H9 (cell line): Measurements from ENCODE around the gene PIK3R5. TPM values are rescaled to one million over a fixed set of nuclear protein-coding genes. Genes with fewer than 3 reads are reported as not detected.

Source experiments
- DNase-seq: peaks from one replicate; pipeline ENCODE4 v3.0.0-alpha.2; 2017
- H2AFZ ChIP-seq: one replicate; pipeline ENCODE4 v1.6.1; 2013; ENCODE audit warnings: mild to moderate bottlenecking, low read length, control low read depth, moderate library complexity
- H2AK5ac ChIP-seq: 2 replicates; pipeline ENCODE4 v1.6.1; 2013; ENCODE audit warnings: low read length, control low read depth, mixed read lengths; ENCODE audit not compliant: insufficient read length
- H2BK120ac ChIP-seq: one replicate; pipeline ENCODE4 v1.6.1; 2013; ENCODE audit warnings: low read depth, mild to moderate bottlenecking, low read length, control low read depth, inconsistent platforms; ENCODE audit not compliant: poor library complexity, severe bottlenecking
- H2BK12ac ChIP-seq: 2 replicates; pipeline ENCODE4 v1.6.1; 2013; ENCODE audit warnings: low read length, control low read depth, mixed read lengths, low read depth; ENCODE audit not compliant: insufficient read length
- H2BK15ac ChIP-seq: 2 replicates; pipeline ENCODE4 v1.6.1; 2013; ENCODE audit warnings: low read depth, low read length, control low read depth
- H2BK20ac ChIP-seq: one replicate; pipeline ENCODE4 v1.6.1; 2013; ENCODE audit warnings: low read depth, mild to moderate bottlenecking, low read length, control low read depth, inconsistent platforms; ENCODE audit not compliant: poor library complexity, severe bottlenecking
- H2BK5ac ChIP-seq: 2 replicates; pipeline ENCODE4 v1.6.1; 2013; ENCODE audit warnings: low read length, control low read depth, mixed read lengths; ENCODE audit not compliant: insufficient read length
- H3K14ac ChIP-seq: 2 replicates; pipeline ENCODE4 v1.6.1; 2013; ENCODE audit warnings: low read length, control low read depth; ENCODE audit not compliant: insufficient read depth
- H3K18ac ChIP-seq: 2 replicates; pipeline ENCODE4 v1.6.1; 2013; ENCODE audit warnings: low read depth, mild to moderate bottlenecking, mixed read lengths, low read length, control low read depth; ENCODE audit not compliant: insufficient read length
- H3K23ac ChIP-seq: 2 replicates; pipeline ENCODE4 v1.6.1; 2013; ENCODE audit warnings: low read length, control low read depth, mixed read lengths, low read depth; ENCODE audit not compliant: insufficient read length
- H3K23me2 ChIP-seq: 2 replicates; pipeline ENCODE4 v1.6.1; 2013; ENCODE audit warnings: low read depth, mild to moderate bottlenecking, mixed read lengths, low read length, control low read depth; ENCODE audit not compliant: insufficient read length, poor library complexity, severe bottlenecking
- H3K27ac ChIP-seq: 2 replicates; pipeline ENCODE4 v1.5.1; 2013; ENCODE audit warnings: low read length, control low read depth, mixed read lengths, low read depth; ENCODE audit not compliant: insufficient read length
- H3K27me3 ChIP-seq: 2 replicates; pipeline ENCODE4 v1.6.1; 2013; ENCODE audit warnings: low read length, control low read depth, inconsistent platforms; ENCODE audit not compliant: insufficient read depth
- H3K4ac ChIP-seq: 2 replicates; pipeline ENCODE4 v1.6.1; 2013; ENCODE audit warnings: low read depth, mild to moderate bottlenecking, control low read depth, inconsistent platforms, low read length, moderate library complexity
- H3K4me1 ChIP-seq: 2 replicates; pipeline ENCODE4 v1.6.1; 2013; ENCODE audit warnings: low read length, control low read depth, inconsistent platforms; ENCODE audit not compliant: insufficient read depth
- H3K4me2 ChIP-seq: 2 replicates; pipeline ENCODE4 v1.6.1; 2013; ENCODE audit warnings: low read length, control low read depth, mixed read lengths; ENCODE audit not compliant: insufficient read length, insufficient read depth
- H3K56ac ChIP-seq: 2 replicates; pipeline ENCODE4 v1.6.1; 2013; ENCODE audit warnings: low read depth, mild to moderate bottlenecking, mixed read lengths, low read length, control low read depth; ENCODE audit not compliant: insufficient read length
- H3K79me1 ChIP-seq: 2 replicates; pipeline ENCODE4 v1.6.1; 2013; ENCODE audit warnings: low read depth, mild to moderate bottlenecking, moderate library complexity, low read length, control low read depth, inconsistent platforms; ENCODE audit not compliant: insufficient read depth, poor library complexity, severe bottlenecking
- H3K79me2 ChIP-seq: 2 replicates; pipeline ENCODE4 v1.6.1; 2013; ENCODE audit warnings: low read length, control low read depth, inconsistent platforms; ENCODE audit not compliant: insufficient read depth
- H3K9ac ChIP-seq: 2 replicates; pipeline ENCODE4 v1.6.1; 2013; ENCODE audit warnings: low read length, control low read depth, mixed read lengths; ENCODE audit not compliant: insufficient read length; ENCODE audit errors: extremely low read depth
- H3K9me3 ChIP-seq: one replicate; pipeline ENCODE4 v1.6.1; 2013; ENCODE audit warnings: low read depth, low read length, inconsistent platforms; ENCODE audit not compliant: control insufficient read depth
- H3T11ph ChIP-seq: one replicate; pipeline ENCODE4 v1.6.1; 2013; ENCODE audit warnings: mild to moderate bottlenecking, low read length, control low read depth, inconsistent platforms
- H4K20me1 ChIP-seq: one replicate; pipeline ENCODE4 v1.6.1; 2013; ENCODE audit not compliant: control insufficient read depth, insufficient read length, insufficient read depth
- H4K5ac ChIP-seq: 2 replicates; pipeline ENCODE4 v1.6.1; 2013; ENCODE audit warnings: low read depth, mild to moderate bottlenecking, mixed read lengths, low read length, control low read depth; ENCODE audit not compliant: insufficient read length
- H4K8ac ChIP-seq: replicated peaks from 2 replicates; pipeline ENCODE4 v1.6.1; 2013; ENCODE audit warnings: low read length, control low read depth, mixed read lengths, low read depth; ENCODE audit not compliant: insufficient read length
- H4K91ac ChIP-seq: 2 replicates; pipeline ENCODE4 v1.6.1; 2013; ENCODE audit warnings: low read depth, mild to moderate bottlenecking, moderate library complexity, mixed read lengths, low read length, control low read depth; ENCODE audit not compliant: insufficient read length
- H3K27ac Mint-ChIP-seq, 3 experiments: 2 replicates in 2 of 3; 3 replicates in 1 of 3; pipeline ENCODE4 v1.8.0; 2020 to 2021; ENCODE audit warnings: mixed read lengths in 3 of 3, mild to moderate bottlenecking in 1 of 3, moderate library complexity in 1 of 3
- H3K27me3 Mint-ChIP-seq: 2 replicates; pipeline ENCODE4 v1.8.0; 2021; ENCODE audit warnings: low read depth, mild to moderate bottlenecking, moderate library complexity, mixed read lengths
- H3K36me3 Mint-ChIP-seq, 3 experiments: 2 replicates in 2 of 3; 3 replicates in 1 of 3; pipeline ENCODE4 v1.8.0; 2020 to 2021; ENCODE audit warnings: low read depth in 3 of 3, mixed read lengths in 3 of 3; ENCODE audit not compliant: insufficient read depth in 1 of 3
- H3K4me1 Mint-ChIP-seq, 2 experiments: 2 replicates each; pipeline ENCODE4 v1.8.0; 2020; ENCODE audit warnings: mixed read lengths in 2 of 2
- H3K4me3 Mint-ChIP-seq, 2 experiments: 2 replicates in 1 of 2; 3 replicates in 1 of 2; pipeline ENCODE4 v1.8.0; 2020 to 2021; ENCODE audit warnings: mild to moderate bottlenecking in 2 of 2, mixed read lengths in 2 of 2, moderate library complexity in 1 of 2
- H3K9me3 Mint-ChIP-seq, 2 experiments: 2 replicates in 1 of 2; 3 replicates in 1 of 2; pipeline ENCODE4 v1.8.0; 2020; ENCODE audit warnings: mild to moderate bottlenecking in 2 of 2, mixed read lengths in 2 of 2, moderate library complexity in 1 of 2
- CTCF ChIP-seq: fragments of 200-600 bp; sonication (generic); conservative IDR thresholded peaks from 3 replicates; pipeline ENCODE4 v1.8.0; 2021; ENCODE audit warnings: antibody characterized with exemption, mild to moderate bottlenecking
- WGBS: extraction: QIAGEN DNeasy Blood & Tissue Kit; methylation state at CpG from one replicate; pipeline ENCODE4 v1.1.7; 2013; ENCODE audit warnings: missing lambda C conversion rate, low lambda C conversion rate, mixed read lengths; ENCODE audit not compliant: insufficient read length; ENCODE audit errors: extremely low coverage; 5-methylcytosine and 5-hydroxymethylcytosine counted together
- total RNA-seq: library from RNA; stranded (reverse); gene quantifications from 2 replicates; pipeline ENCODE4 v1.2.1, GENCODE V29; 2021

Gene PIK3R5
- total RNA-seq, 1 experiment from 2014 or later: 1.4 TPM

DNA sequence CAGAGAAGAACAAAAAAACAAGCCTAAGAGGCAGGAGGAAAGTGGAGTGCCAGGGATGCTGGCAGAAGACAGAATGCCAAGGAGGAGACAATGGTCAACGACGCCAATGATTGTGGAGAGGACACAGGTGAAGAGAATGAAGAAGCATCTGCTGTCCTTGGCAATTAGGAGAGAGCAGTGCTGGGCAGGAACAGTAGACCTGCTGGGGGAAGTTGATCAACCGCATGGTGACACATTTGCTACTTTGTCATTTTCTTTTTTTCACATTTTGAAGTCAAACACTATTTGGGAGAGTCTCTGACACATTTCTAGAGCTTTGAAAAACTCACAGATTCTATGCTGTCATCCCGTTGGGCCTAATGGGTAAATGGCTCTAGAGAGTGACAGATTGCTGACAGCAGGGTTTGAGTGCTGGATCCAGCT is 97.0 kb downstream of the PIK3R5 start:
- no peak overlapping the region for H2BK5ac ChIP-seq
- no peaks in the 10 kb centered on the region for H3K79me2 ChIP-seq
- Mint-ChIP-seq H3K4me3 (no peak overlapping the region), H3K9me3 (no peaks in the 10 kb centered on the region; a peak in 1 of 5 replicates), H3K36me3 (no peaks in the 10 kb centered on the region; a peak in 1 of 7 replicates), H3K27ac (peak overlapping the region in 1 of 3 experiments; percentile 26; a peak in 1 of 7 replicates), H3K4me1 (peaks cover 3 to 9% of the 10 kb centered on the region in 2 experiments; a peak in 3 of 4 replicates), H3K27me3 (peaks cover 14% of the 10 kb centered on the region)
- no peak overlapping the region for H3K9ac ChIP-seq
- no peaks in the 10 kb centered on the region for H3K23me2 ChIP-seq
- no peak overlapping the region for H3K18ac ChIP-seq
- no peak overlapping the region for H4K8ac ChIP-seq
- H3T11ph ChIP-seq: no peak overlapping the region
- H3K9me3 ChIP-seq: no peaks in the 10 kb centered on the region
- H3K14ac ChIP-seq: no peak overlapping the region
- no peak overlapping the region for H2AFZ ChIP-seq
- H2BK15ac ChIP-seq: no peak overlapping the region
- H3K27ac ChIP-seq: no peak overlapping the region
- DNase-seq: no peak
- no peak overlapping the region for H4K91ac ChIP-seq
- WGBS: no CpG with 5 or more reads among the region's 4 CpGs
- H3K23ac ChIP-seq: no peak overlapping the region
- no peaks in the 10 kb centered on the region for H3K27me3 ChIP-seq
- H2BK20ac ChIP-seq: no peak overlapping the region
- no peak for TF ChIP-seq CTCF
- no peak overlapping the region for H3K4ac ChIP-seq
- H4K20me1 ChIP-seq: no peaks in the 10 kb centered on the region
- no peak overlapping the region for H3K4me2 ChIP-seq
- H3K56ac ChIP-seq: no peak overlapping the region
- H2BK12ac ChIP-seq: no peak overlapping the region
- H3K79me1 ChIP-seq: no peaks in the 10 kb centered on the region
- no peak overlapping the region for H2BK120ac ChIP-seq
- H3K4me1 ChIP-seq: no peaks in the 10 kb centered on the region
- H4K5ac ChIP-seq: no peak overlapping the region
- no peak overlapping the region for H2AK5ac ChIP-seq
